ENCODE results near the gene NTN3. TPM values are rescaled to one million over a fixed set of nuclear protein-coding genes. Genes with fewer than 3 reads are reported as not detected.

Gene NTN3
- polyA plus RNA-seq, 2 of the 4 experiments (the other 2 are of a cell fraction) = not detected

DNA sequence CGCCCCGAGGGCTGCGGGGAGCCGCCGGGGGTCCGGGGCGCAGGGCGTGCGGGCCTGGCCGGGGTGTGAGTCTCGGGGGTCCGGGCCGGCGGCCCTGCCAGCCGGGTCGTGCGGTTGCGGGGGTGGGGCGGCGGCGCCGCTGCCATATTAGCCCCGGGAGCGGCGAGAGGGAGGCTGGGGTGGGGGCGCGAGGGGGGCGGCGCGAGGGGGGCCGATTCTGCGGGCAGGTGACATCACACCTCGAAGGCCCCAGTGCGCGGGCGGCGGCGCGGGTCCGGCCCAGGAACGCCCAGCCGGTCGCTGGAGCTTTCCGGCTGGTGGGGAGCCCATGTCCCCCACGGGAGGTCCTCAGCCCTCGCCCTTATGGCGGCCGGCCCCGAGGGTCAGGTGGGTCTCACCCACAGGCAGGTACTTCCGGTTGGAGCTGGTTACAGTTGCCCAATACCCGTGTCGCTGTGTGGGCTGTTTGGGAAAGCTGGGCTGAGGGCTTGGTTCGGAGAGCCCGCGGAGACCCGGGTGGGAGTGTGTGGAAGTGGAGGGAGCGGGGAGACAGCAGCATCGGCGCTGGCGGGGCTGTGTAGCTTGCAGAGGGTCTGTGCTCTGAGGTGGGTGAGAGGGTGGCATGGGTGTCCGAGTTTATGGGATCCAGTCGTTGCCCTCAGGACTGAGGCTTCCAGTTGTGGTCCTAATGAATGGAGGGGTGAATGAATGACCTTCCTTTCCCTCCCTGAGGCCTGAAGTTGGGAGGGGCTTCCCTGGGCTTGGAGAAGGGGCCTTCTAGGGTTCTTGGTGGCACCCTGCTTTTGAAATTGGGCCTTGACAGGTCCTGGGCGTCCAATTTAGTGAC is 43.5 kb downstream of the NTN3 start:
- Histone ChIP-seq H3K27ac (peak overlapping the region; percentile 98 to 99), H3K4me3 (peak overlapping the region; percentile 84), H3K4me1 (peaks cover 35% of the 10 kb centered on the region), H3K4me2 (peak overlapping the region; percentile 99), H3K9me3 (no peaks in the 10 kb centered on the region)
- no peak for TF ChIP-seq RFX5 (IDR thresholded peaks at IDR 0.05)
- no peak for TF ChIP-seq NR3C1 (IDR thresholded peaks at IDR 0.05)
- no peak for TF ChIP-seq POLR2AphosphoS2 (conservative IDR thresholded peaks at IDR 0.05; ENCODE audit: low read length)
- 0 out of 2 replicates have a peak, but pooled peaks have one; percentile 16 for TF ChIP-seq TP53 (CRISPR knock-in tag; IDR thresholded peaks at IDR 0.05)
- CTCF ChIA-PET = interaction anchor here (0.7 to 8.0 kb wide), 4 partner anchors 13 to 158 kb away, joined by 3 to 91 read pairs (median 6); partner anchors contain the start of gene CEMP1
- WGBS (ENCODE audit: missing lambda C conversion rate) = 12% methylated on average over 14 of the region's 63 CpGs
- no peak for DNase-seq (ENCODE audit: low read depth in 1 of 2, low spot score in 1 of 2)
- POLR2A ChIA-PET = no interaction called here
- ATAC-seq = no peak
- no peak for FAIRE-seq

DNA sequence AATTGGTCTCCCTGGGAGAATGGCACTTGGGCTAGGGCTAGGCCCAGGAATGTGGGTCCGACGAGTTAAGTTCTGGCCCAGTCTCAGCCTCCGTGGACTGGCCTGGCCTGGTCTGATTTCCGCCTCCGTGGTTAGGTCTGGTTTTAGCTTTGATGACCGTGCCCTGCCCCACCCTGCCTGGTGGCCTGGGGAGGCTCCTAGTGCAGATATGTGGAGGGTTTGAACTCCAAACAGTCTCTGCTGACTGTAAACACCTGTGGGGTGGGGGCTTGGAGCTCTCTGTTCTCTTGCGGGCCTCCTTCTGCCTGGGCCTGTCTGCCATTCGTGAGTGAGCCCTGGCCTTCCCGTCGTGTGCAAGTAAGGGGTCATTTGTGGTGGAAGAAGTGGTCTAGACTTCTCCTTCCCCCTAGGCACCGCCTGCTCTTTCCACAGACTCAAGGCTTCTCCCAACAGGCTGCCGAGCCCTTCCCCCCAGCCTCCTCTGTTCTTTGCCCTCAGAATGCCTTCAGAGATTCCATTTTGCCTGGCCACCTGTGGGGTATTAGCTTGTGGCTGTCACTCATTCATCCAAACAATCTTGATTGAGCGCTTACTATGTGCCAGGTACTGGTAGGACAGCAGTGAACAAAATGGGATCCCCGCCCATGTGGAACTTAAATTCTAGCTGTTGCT is 44.2 kb downstream of the NTN3 start:
- no peaks in the 10 kb centered on the region for H3K9me3 ChIP-seq
- TF ChIP-seq FOXS1 (CRISPR knock-in tag; IDR thresholded peaks at IDR 0.05) = no peak
- peaks cover 39% of the 10 kb centered on the region for H3K4me1 ChIP-seq
- H3K4me2 ChIP-seq = peak overlapping the region; percentile 99
- ChIA-PET CTCF (interaction anchor here (0.5 to 8.0 kb wide), 7 partner anchors 14 to 527 kb away, joined by 3 to 91 read pairs (median 4); partner anchors contain the start of genes ABCA3, CCNF and CEMP1), POLR2A (interaction anchor here (0.6 kb wide), 1 partner anchor 225 kb away, joined by 3 read pairs; no protein-coding TSS in a partner anchor)
- FAIRE-seq = no peak
- peak overlapping the region; percentile 98 to 99; a peak in 4 of 6 replicates for H3K27ac ChIP-seq
- DNase-seq (ENCODE audit: low read depth in 1 of 2, low spot score in 1 of 2) = no peak
- ATAC-seq = no peak
- 85% methylated on average over 13 of the region's 14 CpGs for WGBS (ENCODE audit: missing lambda C conversion rate)
- H3K4me3 ChIP-seq = peak overlapping the region; percentile 84

DNA sequence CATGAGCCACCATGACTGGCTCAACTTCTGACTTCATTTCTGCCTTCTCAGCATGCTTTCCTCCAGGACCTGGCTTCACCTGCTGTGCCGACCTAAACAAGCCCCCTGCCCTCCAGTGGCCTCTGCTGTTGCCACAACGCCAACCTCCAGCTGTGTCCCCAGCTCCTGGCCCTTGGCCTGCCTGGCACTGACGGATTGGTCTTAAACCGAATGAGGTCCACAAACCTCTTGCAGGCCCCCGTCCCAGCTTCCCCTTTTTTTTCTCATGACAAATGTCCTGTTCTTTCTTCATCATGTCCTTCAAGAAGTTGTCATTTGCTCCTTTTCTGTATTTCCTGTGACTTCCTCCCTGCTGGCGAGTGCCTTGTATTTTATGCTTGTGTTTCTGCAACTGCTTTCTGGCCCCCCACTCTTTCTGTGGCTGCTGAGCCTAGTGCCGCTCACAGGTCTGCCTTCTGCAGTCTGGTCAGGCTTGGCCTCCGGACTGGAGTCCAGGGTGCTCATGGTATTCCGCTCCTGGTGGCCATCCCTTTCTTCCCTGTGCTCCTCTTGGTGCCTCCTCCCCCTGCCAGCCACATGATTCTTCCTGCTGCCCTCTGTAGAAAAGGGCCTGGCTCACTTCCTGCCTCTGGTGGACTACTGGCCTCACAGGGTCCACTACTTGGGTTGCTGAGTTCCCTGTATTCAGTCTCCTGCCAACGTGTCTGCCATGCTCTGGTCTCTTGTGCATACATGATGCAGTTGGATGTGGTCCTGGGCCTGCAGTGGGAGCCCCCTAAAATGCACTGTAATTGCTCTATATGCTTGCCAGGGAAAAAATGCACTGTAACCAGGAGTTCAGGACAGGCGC is 45.5 kb downstream of the NTN3 start:
- ChIA-PET POLR2A (no interaction called here), CTCF (interaction anchor here (1.2 to 8.0 kb wide), 2 partner anchors 15 to 176 kb away, joined by 3 to 91 read pairs; partner anchors contain the start of gene ABCA3)
- Histone ChIP-seq H3K4me2 (peak overlapping the region; percentile 35), H3K4me1 (peaks cover 45% of the 10 kb centered on the region), H3K27ac (peak overlapping the region in 1 of 2 experiments; percentile 21; a peak in 1 of 6 replicates), H3K9me3 (no peaks in the 10 kb centered on the region), H3K4me3 (no peak overlapping the region)
- 89% methylated on average over 10 of the region's 11 CpGs for WGBS (ENCODE audit: missing lambda C conversion rate)
- TF ChIP-seq KDM5A (IDR thresholded peaks at IDR 0.05) (no peak), HEYL (CRISPR knock-in tag; IDR thresholded peaks at IDR 0.05) (no peak), NFE2L2 (conservative IDR thresholded peaks at IDR 0.05; ENCODE audit: low read length) (no peak), ESRRA (IDR thresholded peaks at IDR 0.05; ENCODE audit: borderline replicate concordance, low read length) (no peak)
- FAIRE-seq (no peak), ATAC-seq (no peak), DNase-seq (ENCODE audit: low read depth in 1 of 2, low spot score in 1 of 2) (no peak)

DNA sequence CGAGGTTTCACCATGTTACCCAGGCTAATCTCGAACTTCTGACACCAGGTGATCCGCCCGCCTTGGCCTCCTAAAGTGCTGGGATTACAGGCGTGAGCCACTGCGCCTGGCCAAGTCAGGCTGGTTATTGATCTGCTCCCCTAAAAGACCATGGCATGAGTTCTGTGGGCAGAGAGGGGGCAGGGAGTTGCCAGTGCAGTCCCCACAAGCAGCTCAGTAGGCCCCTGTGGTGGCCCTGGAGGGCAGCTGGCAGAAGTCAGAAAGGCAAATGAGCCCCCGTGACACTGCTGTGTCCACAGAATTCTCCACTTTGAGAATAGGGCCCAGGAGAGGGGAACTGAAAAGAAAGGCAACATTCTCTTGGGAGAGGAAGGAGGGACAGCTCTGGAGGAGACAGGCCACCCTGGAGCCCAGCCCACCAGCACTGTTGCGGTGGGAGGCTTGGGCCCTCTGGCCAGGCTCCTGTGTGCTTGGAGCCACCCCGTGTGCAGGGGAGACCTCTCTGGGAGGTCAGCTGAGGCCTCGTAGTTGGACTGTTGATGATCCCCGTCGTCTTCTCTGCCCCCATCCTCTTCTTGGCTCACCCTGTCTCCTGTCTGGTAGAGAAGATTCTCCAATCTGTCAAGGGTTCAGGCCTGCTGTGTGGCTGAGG is 47.0 kb downstream of the NTN3 start:
- 82% methylated on average over 12 of the region's 12 CpGs for WGBS (ENCODE audit: missing lambda C conversion rate)
- ATAC-seq (no peak), DNase-seq (ENCODE audit: low read depth in 1 of 2, low spot score in 1 of 2) (no peak), FAIRE-seq (no peak)
- ChIA-PET CTCF (interaction anchor here (0.5 to 3.6 kb wide), 4 partner anchors 13 to 178 kb away, joined by 3 to 13 read pairs (median 4); partner anchors contain the start of genes ABCA3 and CEMP1), POLR2A (no interaction called here)
- Histone ChIP-seq H3K4me3 (no peak overlapping the region), H3K9me3 (no peaks in the 10 kb centered on the region), H3K4me2 (no peak overlapping the region), H3K4me1 (peaks cover 43% of the 10 kb centered on the region), H3K27ac (no peak overlapping the region)
- TF ChIP-seq, protein P1, sequence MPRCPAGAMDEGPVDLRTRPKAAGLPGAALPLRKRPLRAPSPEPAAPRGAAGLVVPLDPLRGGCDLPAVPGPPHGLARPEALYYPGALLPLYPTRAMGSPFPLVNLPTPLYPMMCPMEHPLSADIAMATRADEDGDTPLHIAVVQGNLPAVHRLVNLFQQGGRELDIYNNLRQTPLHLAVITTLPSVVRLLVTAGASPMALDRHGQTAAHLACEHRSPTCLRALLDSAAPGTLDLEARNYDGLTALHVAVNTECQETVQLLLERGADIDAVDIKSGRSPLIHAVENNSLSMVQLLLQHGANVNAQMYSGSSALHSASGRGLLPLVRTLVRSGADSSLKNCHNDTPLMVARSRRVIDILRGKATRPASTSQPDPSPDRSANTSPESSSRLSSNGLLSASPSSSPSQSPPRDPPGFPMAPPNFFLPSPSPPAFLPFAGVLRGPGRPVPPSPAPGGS (IDR thresholded peaks at IDR 0.05) = no peak
- TF ChIP-seq MAFK (IDR thresholded peaks at IDR 0.05; ENCODE audit: partially characterized antibody) = no peak
- TF ChIP-seq CHD2 (IDR thresholded peaks at IDR 0.05; ENCODE audit: low read length, partially characterized antibody) = no peak
- TF ChIP-seq, protein P2, sequence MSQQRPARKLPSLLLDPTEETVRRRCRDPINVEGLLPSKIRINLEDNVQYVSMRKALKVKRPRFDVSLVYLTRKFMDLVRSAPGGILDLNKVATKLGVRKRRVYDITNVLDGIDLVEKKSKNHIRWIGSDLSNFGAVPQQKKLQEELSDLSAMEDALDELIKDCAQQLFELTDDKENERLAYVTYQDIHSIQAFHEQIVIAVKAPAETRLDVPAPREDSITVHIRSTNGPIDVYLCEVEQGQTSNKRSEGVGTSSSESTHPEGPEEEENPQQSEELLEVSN (IDR thresholded peaks at IDR 0.05; ENCODE audit: borderline replicate concordance, low read depth) = no peak
- TF ChIP-seq CBX8 (IDR thresholded peaks at IDR 0.05) = no peak
- no peak for TF ChIP-seq EP300 (IDR thresholded peaks at IDR 0.05)
- TF ChIP-seq GATA3 (IDR thresholded peaks at IDR 0.05; ENCODE audit: borderline replicate concordance) = no peak
- no peak for TF ChIP-seq RFX5 (IDR thresholded peaks at IDR 0.05)
- TF ChIP-seq KDM5A (IDR thresholded peaks at IDR 0.05) = no peak
- no peak for TF ChIP-seq BHLHE40 (IDR thresholded peaks at IDR 0.05; ENCODE audit: low read depth, low read length)
- TF ChIP-seq FOSL2 (IDR thresholded peaks at IDR 0.05) = no peak
- TF ChIP-seq FOSL2 (CRISPR knock-in tag; IDR thresholded peaks at IDR 0.05) = no peak
- no peak for TF ChIP-seq RNF2 (IDR thresholded peaks at IDR 0.05; ENCODE audit: borderline replicate concordance, low read depth)
- TF ChIP-seq PHF8 (IDR thresholded peaks at IDR 0.05; ENCODE audit: borderline replicate concordance, low read depth) = no peak
- TF ChIP-seq RAD21 (conservative IDR thresholded peaks at IDR 0.05 in 1 of 2, IDR thresholded peaks at IDR 0.05 in 1 of 2) = no peak
- TF ChIP-seq, protein P3, sequence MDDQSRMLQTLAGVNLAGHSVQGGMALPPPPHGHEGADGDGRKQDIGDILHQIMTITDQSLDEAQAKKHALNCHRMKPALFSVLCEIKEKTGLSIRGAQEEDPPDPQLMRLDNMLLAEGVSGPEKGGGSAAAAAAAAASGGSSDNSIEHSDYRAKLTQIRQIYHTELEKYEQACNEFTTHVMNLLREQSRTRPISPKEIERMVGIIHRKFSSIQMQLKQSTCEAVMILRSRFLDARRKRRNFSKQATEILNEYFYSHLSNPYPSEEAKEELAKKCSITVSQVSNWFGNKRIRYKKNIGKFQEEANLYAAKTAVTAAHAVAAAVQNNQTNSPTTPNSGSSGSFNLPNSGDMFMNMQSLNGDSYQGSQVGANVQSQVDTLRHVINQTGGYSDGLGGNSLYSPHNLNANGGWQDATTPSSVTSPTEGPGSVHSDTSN (IDR thresholded peaks at IDR 0.05) = no peak
- no peak for TF ChIP-seq ZNF302 (CRISPR knock-in tag; IDR thresholded peaks at IDR 0.05)

Measured in A549 (cell line).